GM23338 (cell line): ENCODE results near the gene PCNX3. TPM values are rescaled to one million over a fixed set of nuclear protein-coding genes. Genes with fewer than 3 reads are reported as not detected.

Experiments used
- ATAC-seq: fragments of 200-7000 bp; cut with Tn5 transposase; 3 replicates; pipeline ENCODE4 v1.9.1; 2020
- DNase-seq: peaks from one replicate; pipeline ENCODE4 v3.0.0-alpha.2; 2015; ENCODE audit warnings: low spot score
- H2AFZ ChIP-seq: fragments of 200-600 bp; sonication (generic); 2 replicates; pipeline ENCODE4 v1.8.0; 2016; ENCODE audit warnings: antibody characterized with exemption, mild to moderate bottlenecking, moderate library complexity
- H3F3A ChIP-seq: fragments of 200-600 bp; sonication (generic); replicated peaks from 2 replicates; pipeline ENCODE4 v1.8.0; 2017; ENCODE audit warnings: antibody characterized with exemption, mixed run types, low read depth
- H3K27ac ChIP-seq: fragments of 200-600 bp; sonication (generic); 2 replicates; pipeline ENCODE4 v1.6.1; 2016; ENCODE audit warnings: low read depth
- H3K27me3 ChIP-seq: fragments of 200-600 bp; sonication (generic); 2 replicates; pipeline ENCODE4 v1.8.0; 2016; ENCODE audit warnings: mild to moderate bottlenecking, mixed run types, moderate library complexity; ENCODE audit not compliant: insufficient read depth
- H3K36me3 ChIP-seq: fragments of 200-600 bp; sonication (generic); 2 replicates; pipeline ENCODE4 v1.8.0; 2016; ENCODE audit warnings: mild to moderate bottlenecking; ENCODE audit not compliant: insufficient read depth
- H3K4me1 ChIP-seq: fragments of 200-600 bp; sonication (generic); 2 replicates; pipeline ENCODE4 v1.8.0; 2016; ENCODE audit warnings: mild to moderate bottlenecking, moderate library complexity; ENCODE audit not compliant: insufficient read depth
- H3K4me2 ChIP-seq: fragments of 200-600 bp; sonication (generic); 2 replicates; pipeline ENCODE4 v1.7.1; 2017; ENCODE audit warnings: mixed run types
- H3K4me3 ChIP-seq: fragments of 200-600 bp; sonication (generic); 2 replicates; pipeline ENCODE4 v1.6.1; 2016; ENCODE audit warnings: mixed run types
- H3K79me2 ChIP-seq: fragments of 200-600 bp; sonication (generic); replicated peaks from 2 replicates; pipeline ENCODE4 v1.8.0; 2017; ENCODE audit warnings: mild to moderate bottlenecking; ENCODE audit not compliant: insufficient read depth
- H3K9me2 ChIP-seq: fragments of 200-600 bp; sonication (generic); 2 replicates; pipeline ENCODE4 v1.8.0; 2017; ENCODE audit not compliant: insufficient read depth
- H4K20me1 ChIP-seq: fragments of 200-600 bp; sonication (generic); replicated peaks from 2 replicates; pipeline ENCODE4 v1.8.0; 2017; ENCODE audit warnings: mild to moderate bottlenecking; ENCODE audit not compliant: insufficient read depth
- H3K27ac Mint-ChIP-seq: 2 replicates; pipeline ENCODE4 v1.8.0; 2020; ENCODE audit warnings: inconsistent platforms, mild to moderate bottlenecking, moderate library complexity, mixed read lengths
- H3K27me3 Mint-ChIP-seq: 3 replicates; pipeline ENCODE4 v1.8.0; 2022; ENCODE audit warnings: low read depth, mild to moderate bottlenecking, moderate library complexity, mixed read lengths, inconsistent platforms; ENCODE audit not compliant: insufficient read depth, poor library complexity
- H3K36me3 Mint-ChIP-seq: 3 replicates; pipeline ENCODE4 v1.8.0; 2021; ENCODE audit warnings: low read depth, mild to moderate bottlenecking, inconsistent platforms, moderate library complexity, mixed read lengths
- H3K4me1 Mint-ChIP-seq: 3 replicates; pipeline ENCODE4 v1.8.0; 2020; ENCODE audit warnings: mild to moderate bottlenecking, inconsistent platforms, mixed read lengths
- H3K4me3 Mint-ChIP-seq: 3 replicates; pipeline ENCODE4 v1.8.0; 2021; ENCODE audit warnings: moderate library complexity, mild to moderate bottlenecking, inconsistent platforms, mixed read lengths
- H3K9me3 Mint-ChIP-seq: 3 replicates; pipeline ENCODE4 v1.8.0; 2020; ENCODE audit warnings: moderate library complexity, mild to moderate bottlenecking, inconsistent platforms, mixed read lengths
- ETS1 ChIP-seq: IDR thresholded peaks from 2 replicates; pipeline ENCODE4 v1.6.1; 2016; ENCODE audit warnings: antibody characterized with exemption
- EZH2 ChIP-seq: fragments of 200-600 bp; sonication (generic); IDR thresholded peaks from one replicate; pipeline ENCODE4 v1.8.0; 2017; ENCODE audit warnings: antibody characterized with exemption, mild to moderate bottlenecking, low read depth; ENCODE audit not compliant: unreplicated experiment
- EZH2phosphoT487 ChIP-seq: fragments of 200-600 bp; sonication (generic); IDR thresholded peaks from one replicate; pipeline ENCODE4 v1.8.1; 2018; ENCODE audit warnings: antibody characterized with exemption; ENCODE audit not compliant: unreplicated experiment
- REST ChIP-seq: IDR thresholded peaks from one replicate; pipeline ENCODE4 v1.6.1; 2018; ENCODE audit warnings: antibody characterized with exemption; ENCODE audit not compliant: unreplicated experiment
- STAT1 ChIP-seq: IDR thresholded peaks from one replicate; pipeline ENCODE4 v1.6.1; 2016; ENCODE audit warnings: antibody characterized with exemption; ENCODE audit not compliant: unreplicated experiment
- ZNF331 ChIP-seq: fragments of 250-450 bp; sonication (Bioruptor Pico); IDR thresholded peaks from 2 replicates; pipeline ENCODE4 v1.5.0; 2020; ENCODE audit warnings: low read depth, mild to moderate bottlenecking, moderate library complexity
- polyA plus RNA-seq: library from polyadenylated mRNA; unstranded; fragments of >200 nt; fragmentation: Nextera tagmentation; extraction: Ambion mirVana; gene quantifications from 2 replicates; pipeline ENCODE4 v1.2.1, GENCODE V29; 2016
- total RNA-seq: library from RNA; depleted of rRNA; stranded (reverse); fragments of >200 nt; shearing (Covaris generic); gene quantifications from 2 replicates; pipeline ENCODE4 v1.2.3, GENCODE V29; 2014

Gene PCNX3
- total and polyA plus RNA-seq, 2 experiments from 2014 or later, result 8.7 to 52.2 TPM

GRCh38 chr11:65577756-65578109 is 37.8 kb upstream of the PCNX3 start:
- DNase-seq (no peak), ATAC-seq (no peak)
- H3K79me2 ChIP-seq, result no peaks in the 10 kb centered on the region
- Mint-ChIP-seq H3K4me3 (no peak overlapping the region), H3K27ac (no peak overlapping the region), H3K27me3 (peaks cover 47% of the 10 kb centered on the region), H3K4me1 (peaks cover 27% of the 10 kb centered on the region), H3K9me3 (no peaks in the 10 kb centered on the region), H3K36me3 (peaks cover 9% of the 10 kb centered on the region)
- TF ChIP-seq ETS1 (no peak), EZH2phosphoT487 (no peak), STAT1 (no peak), REST (no peak), ZNF331 (CRISPR knock-in tag) (no peak)
- no peak overlapping the region for H3K4me2 ChIP-seq
- no peak overlapping the region for H2AFZ ChIP-seq
- peaks cover 20% of the 10 kb centered on the region for H3F3A ChIP-seq
- H4K20me1 ChIP-seq, result peaks cover 4% of the 10 kb centered on the region; the same call in 1 of the 2 replicates
- no peaks in the 10 kb centered on the region for H3K9me2 ChIP-seq
- H3K36me3 ChIP-seq, result no peaks in the 10 kb centered on the region
- peaks cover 50% of the 10 kb centered on the region for H3K27me3 ChIP-seq
- no peak overlapping the region for H3K27ac ChIP-seq
- peaks cover 11% of the 10 kb centered on the region for H3K4me1 ChIP-seq
- H3K4me3 ChIP-seq, result no peak overlapping the region

- Histone ChIP-seq H3K4me1 (peaks cover 11% of the 10 kb centered on the region), H3K9me2 (no peaks in the 10 kb centered on the region), H4K20me1 (peaks cover 4% of the 10 kb centered on the region; the same call in 1 of the 2 replicates), H3K79me2 (no peaks in the 10 kb centered on the region), H3K4me2 (no peak overlapping the region), H2AFZ (no peak overlapping the region), H3K36me3 (no peaks in the 10 kb centered on the region), H3K27ac (no peak overlapping the region), H3K4me3 (no peak overlapping the region), H3K27me3 (peaks cover 51% of the 10 kb centered on the region), H3F3A (peaks cover 20% of the 10 kb centered on the region)
- H3K36me3 Mint-ChIP-seq, result peaks cover 6% of the 10 kb centered on the region
- ATAC-seq (no peak), DNase-seq (no peak)
- H3K4me1 Mint-ChIP-seq, result peaks cover 25% of the 10 kb centered on the region
- no peak overlapping the region for H3K27ac Mint-ChIP-seq
- H3K27me3 Mint-ChIP-seq, result peaks cover 51% of the 10 kb centered on the region
- H3K4me3 Mint-ChIP-seq, result no peak overlapping the region; the same call in 2 of the 3 replicates
- TF ChIP-seq EZH2 (no peak), EZH2phosphoT487 (no peak)
- H3K9me3 Mint-ChIP-seq, result no peaks in the 10 kb centered on the region
Measured at GRCh38 chr11:65578134-65578533, 37.4 kb upstream of the PCNX3 start.
